ENCODE data around the gene KLHL36.

GRCh38 chr16:84685210-84685609 lies 36.9 kb downstream of the KLHL36 start:
- no peak for TF ChIP-seq ZFP30 (CRISPR knock-in tag; IDR thresholded peaks at IDR 0.05)
- no peak for TF ChIP-seq ISL1 (CRISPR knock-in tag; IDR thresholded peaks at IDR 0.05)
- TF ChIP-seq, protein P1, sequence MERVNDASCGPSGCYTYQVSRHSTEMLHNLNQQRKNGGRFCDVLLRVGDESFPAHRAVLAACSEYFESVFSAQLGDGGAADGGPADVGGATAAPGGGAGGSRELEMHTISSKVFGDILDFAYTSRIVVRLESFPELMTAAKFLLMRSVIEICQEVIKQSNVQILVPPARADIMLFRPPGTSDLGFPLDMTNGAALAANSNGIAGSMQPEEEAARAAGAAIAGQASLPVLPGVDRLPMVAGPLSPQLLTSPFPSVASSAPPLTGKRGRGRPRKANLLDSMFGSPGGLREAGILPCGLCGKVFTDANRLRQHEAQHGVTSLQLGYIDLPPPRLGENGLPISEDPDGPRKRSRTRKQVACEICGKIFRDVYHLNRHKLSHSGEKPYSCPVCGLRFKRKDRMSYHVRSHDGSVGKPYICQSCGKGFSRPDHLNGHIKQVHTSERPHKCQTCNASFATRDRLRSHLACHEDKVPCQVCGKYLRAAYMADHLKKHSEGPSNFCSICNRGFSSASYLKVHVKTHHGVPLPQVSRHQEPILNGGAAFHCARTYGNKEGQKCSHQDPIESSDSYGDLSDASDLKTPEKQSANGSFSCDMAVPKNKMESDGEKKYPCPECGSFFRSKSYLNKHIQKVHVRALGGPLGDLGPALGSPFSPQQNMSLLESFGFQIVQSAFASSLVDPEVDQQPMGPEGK (CRISPR knock-in tag; IDR thresholded peaks at IDR 0.05; ENCODE audit: borderline replicate concordance), result no peak
- no peak for TF ChIP-seq PPARA (CRISPR knock-in tag; IDR thresholded peaks at IDR 0.05; ENCODE audit: borderline replicate concordance)
- no peak for TF ChIP-seq ZNF70 (CRISPR knock-in tag; IDR thresholded peaks at IDR 0.05)
- TF ChIP-seq GLIS3 (CRISPR knock-in tag; IDR thresholded peaks at IDR 0.05), result no peak
- TF ChIP-seq CSRNP3 (CRISPR knock-in tag; IDR thresholded peaks at IDR 0.05), result no peak
- no peak for TF ChIP-seq CSDC2 (CRISPR knock-in tag; IDR thresholded peaks at IDR 0.05)
- no peak for TF ChIP-seq ZFP3 (CRISPR knock-in tag; IDR thresholded peaks at IDR 0.05)

Measured in SK-N-SH treated with all-trans-retinoic acid at 6 μM for 48 hours (cell line).